GM04503 (cell line): ENCODE data around the gene GRPEL1.
A peak's percentile ranks its signal among the peaks of the same experiment; 100 is the strongest.

Experiments used
- DNase-seq: peaks from one replicate; pipeline ENCODE4 v3.0.0-alpha.2; 2012; ENCODE audit warnings: low read depth

GRPEL1 gene

GRCh38 chr4:7044137-7044930 is 23.5 kb downstream of the GRPEL1 start:
- no peak for DNase-seq

- no peak for DNase-seq
Observed at GRCh38 chr4:7043284-7044136, 24.4 kb downstream of the GRPEL1 start, which contains the start of gene TADA2B. Gene TADA2B (plus strand): TSS chr4:7043372. CDS start chr4:7043580, 208 bp downstream.

- DNase-seq: peak; percentile 84
Observed at GRCh38 chr4:7042503-7043283, 25.2 kb downstream of the GRPEL1 start.

GRCh38 chr4:7041801-7042502 is 25.9 kb downstream of the GRPEL1 start:
- DNase-seq: no peak

GRCh38 chr4:7041246-7041645 is 26.6 kb downstream of the GRPEL1 start:
- no peak for DNase-seq

GRCh38 chr4:7040765-7041164 is 27.1 kb downstream of the GRPEL1 start:
- no peak for DNase-seq

GRCh38 chr4:7037425-7037824 is 30.4 kb downstream of the GRPEL1 start:
- DNase-seq: no peak

GRCh38 chr4:7034262-7035081 is 33.4 kb downstream of the GRPEL1 start:
- peak; percentile 25 for DNase-seq

- DNase-seq: no peak
Observed at GRCh38 chr4:7032596-7032995, 35.3 kb downstream of the GRPEL1 start.

GRCh38 chr4:7031558-7032449 is 36.1 kb downstream of the GRPEL1 start:
- DNase-seq: no peak

GRCh38 chr4:7030856-7031255 is 37.0 kb downstream of the GRPEL1 start:
- DNase-seq: no peak

- DNase-seq: no peak
Observed at GRCh38 chr4:7029921-7030320, 37.9 kb downstream of the GRPEL1 start.

GRCh38 chr4:7029212-7029611 is 38.7 kb downstream of the GRPEL1 start:
- no peak for DNase-seq

GRCh38 chr4:7027913-7028312 is 40.0 kb downstream of the GRPEL1 start:
- no peak for DNase-seq

- DNase-seq: no peak
Observed at GRCh38 chr4:7027284-7027683, 40.6 kb downstream of the GRPEL1 start.

- DNase-seq: no peak
Observed at GRCh38 chr4:7026107-7026506, 41.8 kb downstream of the GRPEL1 start.

GRCh38 chr4:7025040-7025602 is 42.7 kb downstream of the GRPEL1 start:
- no peak for DNase-seq

GRCh38 chr4:7024336-7024890 is 43.5 kb downstream of the GRPEL1 start:
- DNase-seq: no peak

GRCh38 chr4:7023901-7024300 is 44.0 kb downstream of the GRPEL1 start:
- DNase-seq: no peak
